DMS53 treated with DMSO at 0.1 percent for 48 hours (cell line): ENCODE results near the gene EFHC2.

ENCODE experiments used
- DNase-seq: peaks from one replicate; lab custom pipeline; 2025; ENCODE audit not compliant: unreplicated experiment; lab: John Stamatoyannopoulos, UW

The EFHC2 gene

DNA sequence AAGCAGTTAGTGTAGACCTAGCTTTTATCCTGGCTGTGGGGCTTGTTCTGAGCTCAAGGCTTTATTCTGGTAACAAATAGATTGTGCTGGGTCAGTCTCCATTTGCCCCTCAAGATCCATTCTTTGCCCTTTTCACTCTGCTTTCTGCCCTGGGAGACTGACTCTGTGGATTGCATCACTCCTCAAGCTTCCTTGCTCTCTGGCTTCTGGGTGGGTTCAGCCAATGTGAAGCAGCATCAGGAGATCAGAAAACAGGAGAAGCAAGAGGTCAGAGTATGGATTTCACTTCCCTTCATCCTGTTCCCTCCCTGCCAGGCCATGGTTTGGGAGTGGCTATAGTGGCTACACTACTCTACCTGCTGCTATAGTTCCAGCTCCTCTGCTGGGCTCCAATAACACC, 186.2 kb downstream of the EFHC2 start:
- DNase-seq = no peak

DNA sequence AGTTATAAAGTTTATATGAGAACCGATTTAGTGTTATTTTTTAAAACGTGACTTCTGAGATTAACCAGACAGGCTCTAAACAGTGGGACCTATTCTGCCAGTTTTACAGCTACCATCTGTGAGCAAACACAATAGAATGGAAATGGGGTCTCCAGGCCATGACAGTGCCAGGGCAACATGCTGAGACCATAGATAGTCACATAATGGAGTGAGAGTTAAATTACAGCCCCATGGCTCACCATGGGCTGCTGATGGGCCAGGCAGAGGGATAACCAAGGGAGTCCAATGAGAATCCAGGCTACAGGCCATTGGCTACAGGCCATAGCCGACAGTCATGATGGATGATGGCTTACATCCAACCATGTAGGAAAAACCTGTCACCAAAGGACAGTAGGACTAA, 186.7 kb downstream of the EFHC2 start:
- no peak for DNase-seq

DNA sequence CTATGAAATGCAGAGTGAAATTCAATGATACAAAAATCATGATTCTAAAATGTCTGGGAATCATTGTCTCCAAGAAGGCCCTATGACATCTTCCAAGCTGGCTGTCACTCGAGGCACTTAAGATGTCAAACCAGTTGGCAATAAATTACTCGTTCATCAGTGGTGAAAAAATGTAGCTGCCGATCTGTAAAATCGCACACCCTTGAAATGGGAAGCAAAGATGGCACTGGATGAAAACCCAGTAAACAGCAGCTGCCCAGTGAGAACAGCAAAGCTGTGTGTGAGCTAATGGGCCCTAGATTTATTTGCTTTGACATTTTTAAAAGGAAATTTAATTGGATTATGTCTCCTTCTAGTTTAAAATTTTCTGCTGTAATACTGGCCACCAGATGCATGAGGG, 188.3 kb downstream of the EFHC2 start:
- DNase-seq = no peak

DNA sequence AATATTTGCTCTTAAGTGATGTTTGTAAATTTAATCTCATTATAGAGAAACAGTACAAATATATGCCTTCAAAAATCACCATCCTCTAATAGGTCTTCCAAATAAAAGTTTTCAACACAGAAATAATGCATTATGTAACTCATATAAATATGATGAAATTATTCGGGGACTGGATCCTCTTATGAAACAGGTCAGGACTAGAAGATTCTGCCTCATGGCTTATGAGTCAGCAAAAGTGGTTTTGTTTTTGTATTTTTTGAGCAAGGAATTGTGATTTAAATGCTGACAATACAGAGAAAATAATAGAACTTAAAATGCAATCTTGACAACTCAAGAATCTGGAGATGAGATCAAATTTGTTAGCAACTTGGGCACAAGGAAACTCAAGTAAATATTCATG, 190.6 kb downstream of the EFHC2 start:
- no peak for DNase-seq

DNA sequence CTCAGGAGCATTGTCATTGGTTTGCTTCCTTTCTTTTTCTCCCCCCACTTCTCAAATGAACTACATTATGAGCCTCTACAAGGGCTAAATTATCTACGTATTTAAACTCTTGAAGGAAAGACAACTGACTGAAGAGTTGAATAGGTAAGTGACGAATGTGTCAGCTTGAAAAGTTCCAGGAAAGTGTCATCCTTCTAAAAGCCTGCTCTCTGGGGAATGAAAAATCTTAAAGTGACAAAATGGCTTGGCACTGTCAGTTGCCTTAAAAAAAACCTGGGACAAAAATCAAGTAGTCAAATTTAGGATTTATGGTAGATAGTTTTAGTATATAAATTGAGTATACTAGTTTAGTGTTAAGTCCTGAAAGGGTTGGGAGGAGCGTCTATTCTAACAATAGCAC, 196.3 kb downstream of the EFHC2 start:
- DNase-seq = no peak

DNA sequence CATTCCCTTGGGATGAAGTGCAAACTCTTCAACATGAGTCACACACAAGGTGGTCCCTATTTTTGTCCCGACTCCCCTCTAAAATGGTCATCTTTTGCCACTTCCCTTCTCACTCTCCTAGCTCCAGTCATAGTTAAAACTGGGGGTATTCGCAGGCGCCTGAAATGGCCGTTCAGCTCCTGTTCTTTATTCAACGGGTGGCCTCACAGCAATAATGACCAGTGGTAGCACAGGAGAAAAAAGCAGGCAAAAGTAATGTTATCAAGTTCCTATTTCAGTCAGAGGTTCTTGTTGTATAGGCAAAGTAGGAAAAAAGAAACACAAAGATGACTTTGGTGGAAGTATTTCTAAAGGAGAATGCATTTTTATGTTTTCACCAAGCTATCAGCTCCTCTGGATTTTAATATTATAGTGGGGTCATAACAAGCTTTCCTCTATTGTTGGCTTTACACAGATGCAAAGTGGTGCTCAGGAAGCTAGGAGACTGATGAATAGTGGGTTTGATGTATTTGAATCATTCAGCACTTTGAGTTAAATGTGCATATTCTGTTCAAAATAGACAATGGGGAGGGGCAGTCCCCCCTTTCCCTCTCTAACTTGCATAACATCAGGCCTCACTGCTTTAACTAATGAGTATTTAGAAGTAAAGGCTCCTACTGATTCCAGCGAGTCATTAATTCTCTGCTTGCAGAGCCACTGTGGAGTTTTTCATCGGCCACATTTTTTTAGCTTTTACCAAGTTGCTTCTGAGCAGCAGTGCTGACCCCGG, 199.1 kb downstream of the EFHC2 start:
- no peak for DNase-seq

DNA sequence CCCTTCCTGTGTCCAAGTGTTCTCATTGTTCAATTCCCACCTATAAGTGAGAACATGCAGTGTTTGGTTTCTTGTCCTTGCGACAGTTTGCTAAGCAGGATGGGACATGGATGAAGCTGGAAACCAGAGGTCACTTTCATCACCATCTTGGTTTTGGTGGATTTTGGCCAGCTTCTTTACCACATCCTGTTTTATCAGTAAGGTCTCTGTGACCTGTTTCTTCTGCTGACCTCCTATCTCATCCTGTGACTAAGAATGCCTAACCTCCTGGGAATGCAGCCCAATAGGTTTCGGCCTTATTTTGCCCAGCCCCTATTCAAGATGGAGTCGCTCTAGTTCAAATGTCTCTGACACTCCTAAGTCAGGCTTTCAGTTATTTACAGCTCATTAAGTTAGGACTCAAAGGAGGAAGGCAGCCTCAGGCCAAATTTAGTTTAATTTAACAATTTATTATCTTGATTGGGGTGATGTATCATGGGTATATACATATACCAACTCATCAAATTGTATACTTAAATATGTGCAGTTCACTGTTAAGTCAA, 200.3 kb downstream of the EFHC2 start:
- DNase-seq = no peak

DNA sequence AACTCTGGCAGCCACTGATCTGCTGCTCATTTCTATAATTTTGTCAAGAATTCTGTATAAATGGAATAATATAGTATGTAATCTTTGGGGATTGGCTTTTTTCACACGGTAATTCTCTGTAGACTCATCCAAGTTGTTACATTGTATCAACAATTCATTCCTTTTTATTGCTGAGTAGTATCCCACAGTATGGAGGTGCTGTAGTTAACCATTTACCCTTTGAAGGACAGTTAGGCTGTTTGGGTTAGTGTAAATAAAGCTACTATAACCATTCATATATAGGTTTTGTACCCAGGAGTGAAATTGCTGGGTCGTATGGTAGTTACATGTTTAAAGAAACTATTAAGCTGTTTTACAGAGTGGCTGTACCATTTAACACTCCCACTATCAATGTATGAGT, 213.3 kb downstream of the EFHC2 start:
- DNase-seq = no peak

DNA sequence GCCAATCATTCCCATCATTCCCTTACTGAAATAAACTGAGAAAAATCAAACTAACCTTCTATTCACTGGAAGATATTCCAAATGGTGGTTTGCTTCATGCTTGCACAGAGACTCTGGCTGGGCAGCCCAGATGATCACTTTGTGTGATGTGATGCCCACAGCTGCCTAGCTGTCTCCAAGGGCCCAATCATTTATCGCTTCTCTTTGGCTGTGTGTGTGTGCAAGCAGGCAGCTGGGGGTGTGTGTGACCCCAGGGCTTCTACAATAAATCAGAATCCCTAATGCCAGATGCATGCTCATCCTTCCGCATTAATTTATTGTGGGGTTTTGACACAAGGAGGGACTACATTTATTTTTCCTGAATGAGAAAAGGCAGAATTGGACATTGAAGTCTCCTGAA, 230.1 kb downstream of the EFHC2 start:
- no peak for DNase-seq

DNA sequence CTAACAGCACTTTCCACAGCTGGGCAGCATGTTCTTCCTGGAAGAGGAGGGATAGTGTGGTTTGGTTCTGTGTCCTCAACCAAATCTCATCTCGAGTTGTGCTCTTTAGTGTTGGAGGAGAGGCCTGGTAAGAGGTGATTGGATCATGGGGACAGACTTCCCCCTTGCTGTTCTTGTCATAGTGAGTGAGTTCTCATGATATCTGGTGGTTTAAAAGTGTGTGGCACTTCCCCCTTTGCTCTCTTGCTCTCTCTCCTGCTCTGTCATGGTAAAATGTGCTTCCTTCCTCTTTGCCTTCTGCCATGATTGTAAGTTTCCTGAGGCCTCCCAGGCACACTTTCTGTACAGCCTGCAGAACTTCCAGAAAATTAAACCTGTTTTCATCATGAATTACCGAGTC, 236.6 kb downstream of the EFHC2 start:
- DNase-seq = no peak

DNA sequence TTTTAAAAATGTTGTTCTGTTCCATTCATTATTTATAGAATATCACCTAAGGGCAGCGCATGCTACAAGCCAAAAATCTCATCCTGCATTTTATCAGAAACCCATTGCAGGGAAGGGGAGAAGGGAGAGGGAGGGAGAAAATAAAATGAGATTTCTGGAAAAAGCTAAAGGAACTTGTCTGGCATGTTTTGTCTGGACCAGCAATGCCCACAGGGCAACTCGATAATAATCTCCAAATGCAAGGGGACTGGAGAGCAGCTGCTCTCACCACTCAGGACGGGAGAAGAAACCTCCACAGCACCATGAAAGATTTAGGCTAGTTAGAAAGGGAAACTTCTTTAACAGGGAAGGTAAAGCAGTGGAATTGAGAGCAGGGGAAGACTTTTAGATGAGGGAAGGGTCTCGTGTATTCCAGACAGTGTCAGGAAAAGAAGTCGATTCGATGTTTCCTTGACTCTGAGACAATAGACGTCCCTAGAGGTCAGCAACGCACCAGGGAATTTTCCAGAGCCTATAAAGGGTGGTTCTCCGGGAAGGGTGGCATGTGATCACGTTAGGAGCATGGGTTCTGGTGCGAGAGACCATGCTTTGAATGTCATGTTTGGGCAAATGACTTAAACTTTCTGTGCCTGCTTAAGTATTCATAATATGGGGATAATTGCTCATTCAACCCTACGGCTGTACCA, 238.1 kb downstream of the EFHC2 start:
- DNase-seq = no peak

DNA sequence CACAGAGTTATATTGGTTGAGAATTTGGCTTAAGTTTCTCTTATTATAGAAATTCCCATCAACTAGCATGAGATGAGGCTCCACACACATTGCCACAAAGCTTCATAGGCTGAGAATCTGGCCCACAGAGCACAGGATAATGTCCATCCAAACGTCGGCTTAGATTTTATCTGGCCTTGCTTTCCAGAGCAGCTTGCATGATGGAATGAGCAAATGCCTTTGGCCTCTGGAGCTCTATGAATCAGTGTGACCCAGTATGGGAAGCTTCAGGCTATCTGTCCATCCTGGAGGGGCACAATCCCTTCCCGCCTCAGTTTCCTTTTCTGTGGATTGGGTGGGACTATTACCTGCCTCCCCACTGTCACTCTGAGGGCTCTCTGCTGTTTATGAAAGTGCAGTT, 238.8 kb downstream of the EFHC2 start:
- DNase-seq = no peak

DNA sequence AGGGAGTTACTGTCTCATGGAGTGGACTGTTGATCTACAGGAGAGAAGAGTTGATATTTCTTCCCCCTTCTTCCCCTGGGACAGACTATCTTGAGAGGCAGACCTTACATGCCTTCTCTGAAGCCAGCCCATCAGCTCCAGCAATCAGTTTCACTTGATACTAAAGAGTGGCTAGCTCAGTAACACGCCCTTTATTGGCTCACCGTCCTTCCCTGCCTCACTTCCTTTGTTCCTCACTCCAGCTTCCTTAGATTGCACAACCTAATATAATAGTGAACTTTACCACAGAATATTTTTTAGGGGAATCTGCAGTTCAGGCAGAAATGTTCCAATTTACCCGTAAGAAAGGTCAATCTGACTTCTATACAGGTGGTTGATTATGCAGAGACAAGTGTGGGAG, 242.2 kb downstream of the EFHC2 start:
- DNase-seq = no peak

DNA sequence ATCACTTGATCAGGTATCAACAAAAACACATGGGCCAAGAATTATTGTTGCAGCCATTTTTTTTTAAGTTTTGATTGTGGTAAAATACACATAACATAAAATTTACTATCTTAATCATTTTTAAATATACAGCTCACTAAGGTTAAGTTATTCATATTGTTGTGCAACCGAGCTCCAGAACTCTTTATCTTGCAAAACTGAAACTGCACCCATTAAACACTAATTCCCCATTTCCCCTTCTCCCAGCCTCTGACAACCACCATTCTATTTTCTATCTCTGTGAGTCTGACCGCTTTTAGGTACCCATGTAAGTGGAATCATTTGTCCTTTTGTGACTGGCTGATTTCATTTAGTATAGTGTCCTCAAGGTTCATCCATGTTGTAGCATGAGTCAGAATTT, 244.1 kb downstream of the EFHC2 start:
- no peak for DNase-seq
